Measurements from ENCODE around the gene WDR17.

WDR17 gene

GRCh38 chr4:176077561-176077960, 11.9 kb downstream of the WDR17 start:
- no peak overlapping the region for H2BK12ac ChIP-seq (ENCODE audit: low read length in 2 of 2)
- no peaks in the 10 kb centered on the region for H3K27me3 ChIP-seq (ENCODE audit: control insufficient read depth in 1 of 2, insufficient read depth in 1 of 2, low read length in 2 of 2)
- no peak overlapping the region for H3K4me2 ChIP-seq (ENCODE audit: low read length, poor library complexity, severe bottlenecking)
- H2AK5ac ChIP-seq (ENCODE audit: low read length, severe bottlenecking) = no peak overlapping the region
- H4K91ac ChIP-seq (ENCODE audit: low read length) = no peak overlapping the region
- no peak overlapping the region for H3K23ac ChIP-seq (ENCODE audit: low read length in 2 of 2)
- no peak overlapping the region for H4K8ac ChIP-seq (ENCODE audit: low read length)
- H2BK5ac ChIP-seq (ENCODE audit: low read depth, low read length, poor library complexity, severe bottlenecking) = no peak overlapping the region
- no peak for DNase-seq
- no peak overlapping the region for H3K14ac ChIP-seq (ENCODE audit: low read length in 2 of 2)
- H2BK15ac ChIP-seq (ENCODE audit: low read depth, poor library complexity, severe bottlenecking) = no peak overlapping the region
- no peaks in the 10 kb centered on the region for H3K79me1 ChIP-seq (replicated peaks; ENCODE audit: low read length, poor library complexity, severe bottlenecking)
- no peak overlapping the region for H3K9ac ChIP-seq (ENCODE audit: low read length)
- no peak overlapping the region for H2AFZ ChIP-seq (ENCODE audit: low read depth, low read length)
- H3K9me3 ChIP-seq (ENCODE audit: control insufficient read depth, low read length) = no peaks in the 10 kb centered on the region
- H3K18ac ChIP-seq (ENCODE audit: low read depth in 1 of 2, low read length in 2 of 2) = no peak overlapping the region
- no peak overlapping the region for H3K4me3 ChIP-seq (ENCODE audit: insufficient read depth in 1 of 2, low read depth in 1 of 2, low read length in 2 of 2)
- no peaks in the 10 kb centered on the region for H3K36me3 ChIP-seq (ENCODE audit: control insufficient read depth in 1 of 2, insufficient read depth in 2 of 2, low read depth in 1 of 2, low read length in 2 of 2)
- H3K4me1 ChIP-seq (ENCODE audit: control insufficient read depth, insufficient read depth, low read depth, low read length) = no peaks in the 10 kb centered on the region
- H3K27ac ChIP-seq (ENCODE audit: low read length, poor library complexity, severe bottlenecking) = no peak overlapping the region
- no peak overlapping the region for H2BK120ac ChIP-seq (ENCODE audit: low read depth, low read length)
- H3K4ac ChIP-seq (ENCODE audit: low read depth in 1 of 2, low read length in 2 of 2) = no peak overlapping the region

GRCh38 chr4:176084769-176085168, 19.1 kb downstream of the WDR17 start:
- no peaks in the 10 kb centered on the region for H3K4me1 ChIP-seq (ENCODE audit: control insufficient read depth, insufficient read depth, low read depth, low read length)
- H3K79me1 ChIP-seq (replicated peaks; ENCODE audit: low read length, poor library complexity, severe bottlenecking) = no peaks in the 10 kb centered on the region
- H2BK12ac ChIP-seq (ENCODE audit: low read length in 2 of 2) = no peak overlapping the region
- 100% methylated on average over 1 of the region's 2 CpGs for WGBS
- no peak overlapping the region for H3K27ac ChIP-seq (ENCODE audit: low read length, poor library complexity, severe bottlenecking)
- no peak overlapping the region for H3K9ac ChIP-seq (ENCODE audit: low read length)
- no peak overlapping the region for H3K4me3 ChIP-seq (ENCODE audit: insufficient read depth in 1 of 2, low read depth in 1 of 2, low read length in 2 of 2)
- no peak for DNase-seq
- H2AFZ ChIP-seq (ENCODE audit: low read depth, low read length) = no peak overlapping the region
- H3K14ac ChIP-seq (ENCODE audit: low read length in 2 of 2) = no peak overlapping the region
- no peak overlapping the region for H3K23ac ChIP-seq (ENCODE audit: low read length in 2 of 2)
- no peak overlapping the region for H2BK5ac ChIP-seq (ENCODE audit: low read depth, low read length, poor library complexity, severe bottlenecking)
- no peak overlapping the region for H4K91ac ChIP-seq (ENCODE audit: low read length)
- no peak overlapping the region for H3K18ac ChIP-seq (ENCODE audit: low read depth in 1 of 2, low read length in 2 of 2)
- H3K4me2 ChIP-seq (ENCODE audit: low read length, poor library complexity, severe bottlenecking) = no peak overlapping the region
- no peaks in the 10 kb centered on the region for H3K27me3 ChIP-seq (ENCODE audit: control insufficient read depth in 1 of 2, insufficient read depth in 1 of 2, low read length in 2 of 2)
- no peaks in the 10 kb centered on the region for H3K36me3 ChIP-seq (ENCODE audit: control insufficient read depth in 1 of 2, insufficient read depth in 2 of 2, low read depth in 1 of 2, low read length in 2 of 2)
- no peak overlapping the region for H2AK5ac ChIP-seq (ENCODE audit: low read length, severe bottlenecking)
- H3K9me3 ChIP-seq (ENCODE audit: control insufficient read depth, low read length) = peaks cover 3% of the 10 kb centered on the region
- H2BK15ac ChIP-seq (ENCODE audit: low read depth, poor library complexity, severe bottlenecking) = no peak overlapping the region
- no peak overlapping the region for H3K4ac ChIP-seq (ENCODE audit: low read depth in 1 of 2, low read length in 2 of 2)
- H4K8ac ChIP-seq (ENCODE audit: low read length) = no peak overlapping the region
- no peak overlapping the region for H2BK120ac ChIP-seq (ENCODE audit: low read depth, low read length)

- H3K79me1 ChIP-seq (replicated peaks; ENCODE audit: low read length, poor library complexity, severe bottlenecking) = no peaks in the 10 kb centered on the region
- no peak overlapping the region for H3K23ac ChIP-seq (ENCODE audit: low read length in 2 of 2)
- no peak overlapping the region for H4K8ac ChIP-seq (ENCODE audit: low read length)
- H4K91ac ChIP-seq (ENCODE audit: low read length) = no peak overlapping the region
- no peaks in the 10 kb centered on the region for H3K27me3 ChIP-seq (ENCODE audit: control insufficient read depth in 1 of 2, insufficient read depth in 1 of 2, low read length in 2 of 2)
- 90% methylated on average over 2 of the region's 2 CpGs for WGBS
- H3K36me3 ChIP-seq (ENCODE audit: control insufficient read depth in 1 of 2, insufficient read depth in 2 of 2, low read depth in 1 of 2, low read length in 2 of 2) = no peaks in the 10 kb centered on the region
- H3K27ac ChIP-seq (ENCODE audit: low read length, poor library complexity, severe bottlenecking) = no peak overlapping the region
- H2BK5ac ChIP-seq (ENCODE audit: low read depth, low read length, poor library complexity, severe bottlenecking) = no peak overlapping the region
- no peaks in the 10 kb centered on the region for H3K4me1 ChIP-seq (ENCODE audit: control insufficient read depth, insufficient read depth, low read depth, low read length)
- peaks cover 6% of the 10 kb centered on the region for H3K9me3 ChIP-seq (ENCODE audit: control insufficient read depth, low read length)
- H3K9ac ChIP-seq (ENCODE audit: low read length) = no peak overlapping the region
- H2BK120ac ChIP-seq (ENCODE audit: low read depth, low read length) = no peak overlapping the region
- no peak for DNase-seq
- no peak overlapping the region for H2BK15ac ChIP-seq (ENCODE audit: low read depth, poor library complexity, severe bottlenecking)
- no peak overlapping the region for H3K4me2 ChIP-seq (ENCODE audit: low read length, poor library complexity, severe bottlenecking)
- no peak overlapping the region for H3K14ac ChIP-seq (ENCODE audit: low read length in 2 of 2)
- H3K4ac ChIP-seq (ENCODE audit: low read depth in 1 of 2, low read length in 2 of 2) = no peak overlapping the region
- no peak overlapping the region for H2AK5ac ChIP-seq (ENCODE audit: low read length, severe bottlenecking)
- H2AFZ ChIP-seq (ENCODE audit: low read depth, low read length) = no peak overlapping the region
- H3K18ac ChIP-seq (ENCODE audit: low read depth in 1 of 2, low read length in 2 of 2) = no peak overlapping the region
- H2BK12ac ChIP-seq (ENCODE audit: low read length in 2 of 2) = no peak overlapping the region
- no peak overlapping the region for H3K4me3 ChIP-seq (ENCODE audit: insufficient read depth in 1 of 2, low read depth in 1 of 2, low read length in 2 of 2)
Observed at GRCh38 chr4:176090115-176090514, 24.5 kb downstream of the WDR17 start.

- no peak overlapping the region for H2AK5ac ChIP-seq (ENCODE audit: low read length, severe bottlenecking)
- H3K4ac ChIP-seq (ENCODE audit: low read depth in 1 of 2, low read length in 2 of 2) = no peak overlapping the region
- no peak overlapping the region for H3K4me2 ChIP-seq (ENCODE audit: low read length, poor library complexity, severe bottlenecking)
- H2BK5ac ChIP-seq (ENCODE audit: low read depth, low read length, poor library complexity, severe bottlenecking) = no peak overlapping the region
- H3K4me3 ChIP-seq (ENCODE audit: insufficient read depth in 1 of 2, low read depth in 1 of 2, low read length in 2 of 2) = no peak overlapping the region
- WGBS = 97% methylated on average over 2 of the region's 2 CpGs
- H3K9me3 ChIP-seq (ENCODE audit: control insufficient read depth, low read length) = peaks cover 6% of the 10 kb centered on the region
- H3K36me3 ChIP-seq (ENCODE audit: control insufficient read depth in 1 of 2, insufficient read depth in 2 of 2, low read depth in 1 of 2, low read length in 2 of 2) = no peaks in the 10 kb centered on the region
- H3K23ac ChIP-seq (ENCODE audit: low read length in 2 of 2) = no peak overlapping the region
- H3K27me3 ChIP-seq (ENCODE audit: control insufficient read depth in 1 of 2, insufficient read depth in 1 of 2, low read length in 2 of 2) = no peaks in the 10 kb centered on the region
- no peak overlapping the region for H2BK12ac ChIP-seq (ENCODE audit: low read length in 2 of 2)
- no peak overlapping the region for H3K18ac ChIP-seq (ENCODE audit: low read depth in 1 of 2, low read length in 2 of 2)
- no peak overlapping the region for H4K8ac ChIP-seq (ENCODE audit: low read length)
- H3K14ac ChIP-seq (ENCODE audit: low read length in 2 of 2) = no peak overlapping the region
- H4K91ac ChIP-seq (ENCODE audit: low read length) = no peak overlapping the region
- no peak overlapping the region for H2AFZ ChIP-seq (ENCODE audit: low read depth, low read length)
- no peak overlapping the region for H2BK120ac ChIP-seq (ENCODE audit: low read depth, low read length)
- H3K79me1 ChIP-seq (replicated peaks; ENCODE audit: low read length, poor library complexity, severe bottlenecking) = no peaks in the 10 kb centered on the region
- DNase-seq = no peak
- no peak overlapping the region for H3K27ac ChIP-seq (ENCODE audit: low read length, poor library complexity, severe bottlenecking)
- no peak overlapping the region for H3K9ac ChIP-seq (ENCODE audit: low read length)
- no peak overlapping the region for H2BK15ac ChIP-seq (ENCODE audit: low read depth, poor library complexity, severe bottlenecking)
- no peaks in the 10 kb centered on the region for H3K4me1 ChIP-seq (ENCODE audit: control insufficient read depth, insufficient read depth, low read depth, low read length)
Observed at GRCh38 chr4:176099314-176099713, 33.7 kb downstream of the WDR17 start.
